H9 (cell line): Measurements from ENCODE around the gene CCDC178. TPM values are rescaled to one million over a fixed set of nuclear protein-coding genes. Genes with fewer than 3 reads are reported as not detected.

Experiments
- DNase-seq: peaks from one replicate; pipeline ENCODE4 v3.0.0-alpha.2; 2017
- H2AFZ ChIP-seq: one replicate; pipeline ENCODE4 v1.6.1; 2013; ENCODE audit warnings: mild to moderate bottlenecking, low read length, control low read depth, moderate library complexity
- H2AK5ac ChIP-seq: 2 replicates; pipeline ENCODE4 v1.6.1; 2013; ENCODE audit warnings: low read length, control low read depth, mixed read lengths; ENCODE audit not compliant: insufficient read length
- H2BK120ac ChIP-seq: one replicate; pipeline ENCODE4 v1.6.1; 2013; ENCODE audit warnings: low read depth, mild to moderate bottlenecking, low read length, control low read depth, inconsistent platforms; ENCODE audit not compliant: poor library complexity, severe bottlenecking
- H2BK12ac ChIP-seq: 2 replicates; pipeline ENCODE4 v1.6.1; 2013; ENCODE audit warnings: low read length, control low read depth, mixed read lengths, low read depth; ENCODE audit not compliant: insufficient read length
- H2BK15ac ChIP-seq: 2 replicates; pipeline ENCODE4 v1.6.1; 2013; ENCODE audit warnings: low read depth, low read length, control low read depth
- H2BK20ac ChIP-seq: one replicate; pipeline ENCODE4 v1.6.1; 2013; ENCODE audit warnings: low read depth, mild to moderate bottlenecking, low read length, control low read depth, inconsistent platforms; ENCODE audit not compliant: poor library complexity, severe bottlenecking
- H2BK5ac ChIP-seq: 2 replicates; pipeline ENCODE4 v1.6.1; 2013; ENCODE audit warnings: low read length, control low read depth, mixed read lengths; ENCODE audit not compliant: insufficient read length
- H3K14ac ChIP-seq: 2 replicates; pipeline ENCODE4 v1.6.1; 2013; ENCODE audit warnings: low read length, control low read depth; ENCODE audit not compliant: insufficient read depth
- H3K18ac ChIP-seq: 2 replicates; pipeline ENCODE4 v1.6.1; 2013; ENCODE audit warnings: low read depth, mild to moderate bottlenecking, mixed read lengths, low read length, control low read depth; ENCODE audit not compliant: insufficient read length
- H3K23ac ChIP-seq: 2 replicates; pipeline ENCODE4 v1.6.1; 2013; ENCODE audit warnings: low read length, control low read depth, mixed read lengths, low read depth; ENCODE audit not compliant: insufficient read length
- H3K23me2 ChIP-seq: 2 replicates; pipeline ENCODE4 v1.6.1; 2013; ENCODE audit warnings: low read depth, mild to moderate bottlenecking, mixed read lengths, low read length, control low read depth; ENCODE audit not compliant: insufficient read length, poor library complexity, severe bottlenecking
- H3K27ac ChIP-seq: 2 replicates; pipeline ENCODE4 v1.5.1; 2013; ENCODE audit warnings: low read length, control low read depth, mixed read lengths, low read depth; ENCODE audit not compliant: insufficient read length
- H3K27me3 ChIP-seq: 2 replicates; pipeline ENCODE4 v1.6.1; 2013; ENCODE audit warnings: low read length, control low read depth, inconsistent platforms; ENCODE audit not compliant: insufficient read depth
- H3K4ac ChIP-seq: 2 replicates; pipeline ENCODE4 v1.6.1; 2013; ENCODE audit warnings: low read depth, mild to moderate bottlenecking, control low read depth, inconsistent platforms, low read length, moderate library complexity
- H3K4me1 ChIP-seq: 2 replicates; pipeline ENCODE4 v1.6.1; 2013; ENCODE audit warnings: low read length, control low read depth, inconsistent platforms; ENCODE audit not compliant: insufficient read depth
- H3K4me2 ChIP-seq: 2 replicates; pipeline ENCODE4 v1.6.1; 2013; ENCODE audit warnings: low read length, control low read depth, mixed read lengths; ENCODE audit not compliant: insufficient read length, insufficient read depth
- H3K56ac ChIP-seq: 2 replicates; pipeline ENCODE4 v1.6.1; 2013; ENCODE audit warnings: low read depth, mild to moderate bottlenecking, mixed read lengths, low read length, control low read depth; ENCODE audit not compliant: insufficient read length
- H3K79me1 ChIP-seq: 2 replicates; pipeline ENCODE4 v1.6.1; 2013; ENCODE audit warnings: low read depth, mild to moderate bottlenecking, moderate library complexity, low read length, control low read depth, inconsistent platforms; ENCODE audit not compliant: insufficient read depth, poor library complexity, severe bottlenecking
- H3K79me2 ChIP-seq: 2 replicates; pipeline ENCODE4 v1.6.1; 2013; ENCODE audit warnings: low read length, control low read depth, inconsistent platforms; ENCODE audit not compliant: insufficient read depth
- H3K9ac ChIP-seq: 2 replicates; pipeline ENCODE4 v1.6.1; 2013; ENCODE audit warnings: low read length, control low read depth, mixed read lengths; ENCODE audit not compliant: insufficient read length; ENCODE audit errors: extremely low read depth
- H3K9me3 ChIP-seq: one replicate; pipeline ENCODE4 v1.6.1; 2013; ENCODE audit warnings: low read depth, low read length, inconsistent platforms; ENCODE audit not compliant: control insufficient read depth
- H3T11ph ChIP-seq: one replicate; pipeline ENCODE4 v1.6.1; 2013; ENCODE audit warnings: mild to moderate bottlenecking, low read length, control low read depth, inconsistent platforms
- H4K20me1 ChIP-seq: one replicate; pipeline ENCODE4 v1.6.1; 2013; ENCODE audit not compliant: control insufficient read depth, insufficient read length, insufficient read depth
- H4K5ac ChIP-seq: 2 replicates; pipeline ENCODE4 v1.6.1; 2013; ENCODE audit warnings: low read depth, mild to moderate bottlenecking, mixed read lengths, low read length, control low read depth; ENCODE audit not compliant: insufficient read length
- H4K8ac ChIP-seq: replicated peaks from 2 replicates; pipeline ENCODE4 v1.6.1; 2013; ENCODE audit warnings: low read length, control low read depth, mixed read lengths, low read depth; ENCODE audit not compliant: insufficient read length
- H4K91ac ChIP-seq: 2 replicates; pipeline ENCODE4 v1.6.1; 2013; ENCODE audit warnings: low read depth, mild to moderate bottlenecking, moderate library complexity, mixed read lengths, low read length, control low read depth; ENCODE audit not compliant: insufficient read length
- H3K27ac Mint-ChIP-seq, 3 experiments: 2 replicates in 2 of 3; 3 replicates in 1 of 3; pipeline ENCODE4 v1.8.0; 2020 to 2021; ENCODE audit warnings: mixed read lengths in 3 of 3, mild to moderate bottlenecking in 1 of 3, moderate library complexity in 1 of 3
- H3K27me3 Mint-ChIP-seq: 2 replicates; pipeline ENCODE4 v1.8.0; 2021; ENCODE audit warnings: low read depth, mild to moderate bottlenecking, moderate library complexity, mixed read lengths
- H3K36me3 Mint-ChIP-seq, 3 experiments: 2 replicates in 2 of 3; 3 replicates in 1 of 3; pipeline ENCODE4 v1.8.0; 2020 to 2021; ENCODE audit warnings: low read depth in 3 of 3, mixed read lengths in 3 of 3; ENCODE audit not compliant: insufficient read depth in 1 of 3
- H3K4me1 Mint-ChIP-seq, 2 experiments: 2 replicates each; pipeline ENCODE4 v1.8.0; 2020; ENCODE audit warnings: mixed read lengths in 2 of 2
- H3K4me3 Mint-ChIP-seq, 2 experiments: 2 replicates in 1 of 2; 3 replicates in 1 of 2; pipeline ENCODE4 v1.8.0; 2020 to 2021; ENCODE audit warnings: mild to moderate bottlenecking in 2 of 2, mixed read lengths in 2 of 2, moderate library complexity in 1 of 2
- H3K9me3 Mint-ChIP-seq, 2 experiments: 2 replicates in 1 of 2; 3 replicates in 1 of 2; pipeline ENCODE4 v1.8.0; 2020; ENCODE audit warnings: mild to moderate bottlenecking in 2 of 2, mixed read lengths in 2 of 2, moderate library complexity in 1 of 2
- CTCF ChIP-seq: fragments of 200-600 bp; sonication (generic); conservative IDR thresholded peaks from 3 replicates; pipeline ENCODE4 v1.8.0; 2021; ENCODE audit warnings: antibody characterized with exemption, mild to moderate bottlenecking
- WGBS: extraction: QIAGEN DNeasy Blood & Tissue Kit; methylation state at CpG from one replicate; pipeline ENCODE4 v1.1.7; 2013; ENCODE audit warnings: missing lambda C conversion rate, low lambda C conversion rate, mixed read lengths; ENCODE audit not compliant: insufficient read length; ENCODE audit errors: extremely low coverage; 5-methylcytosine and 5-hydroxymethylcytosine counted together
- total RNA-seq: library from RNA; stranded (reverse); gene quantifications from 2 replicates; pipeline ENCODE4 v1.2.1, GENCODE V29; 2021

The CCDC178 gene
- total RNA-seq, 1 experiment from 2014 or later = not detected

- no peaks in the 10 kb centered on the region for H3K4me1 Mint-ChIP-seq
- H3K14ac ChIP-seq = no peak overlapping the region; the same call in 1 of the 2 replicates
- no peak overlapping the region for H2BK15ac ChIP-seq
- no peak overlapping the region for H3K4me3 Mint-ChIP-seq
- H4K20me1 ChIP-seq = no peaks in the 10 kb centered on the region
- no peaks in the 10 kb centered on the region for H3K79me1 ChIP-seq
- H3K9me3 ChIP-seq = no peaks in the 10 kb centered on the region
- no peaks in the 10 kb centered on the region; the same call in 1 of the 2 replicates for H3K27me3 Mint-ChIP-seq
- H2BK5ac ChIP-seq = no peak overlapping the region
- H2AK5ac ChIP-seq = no peak overlapping the region
- no peak for TF ChIP-seq CTCF
- H3K23ac ChIP-seq = no peak overlapping the region
- no peak overlapping the region for H3K9ac ChIP-seq
- no peak overlapping the region for H3K18ac ChIP-seq
- H3K79me2 ChIP-seq = no peaks in the 10 kb centered on the region
- no peak overlapping the region for H3K4ac ChIP-seq
- no peak overlapping the region for H4K5ac ChIP-seq
- H2BK12ac ChIP-seq = no peak overlapping the region
- H3K9me3 Mint-ChIP-seq = peaks cover 3 to 5% of the 10 kb centered on the region in 2 experiments; a peak in 3 of 5 replicates
- H3K27me3 ChIP-seq = no peaks in the 10 kb centered on the region
- H3K4me2 ChIP-seq = no peak overlapping the region
- H2BK20ac ChIP-seq = no peak overlapping the region
- H4K91ac ChIP-seq = no peak overlapping the region
- no peak overlapping the region for H3K56ac ChIP-seq
- H3T11ph ChIP-seq = no peak overlapping the region
- no peak overlapping the region for H3K27ac Mint-ChIP-seq
- H2BK120ac ChIP-seq = no peak overlapping the region
- DNase-seq = no peak
- H3K23me2 ChIP-seq = no peaks in the 10 kb centered on the region
- H3K36me3 Mint-ChIP-seq = no peaks in the 10 kb centered on the region; a peak in 1 of 7 replicates
- no CpG with 5 or more reads among the region's 6 CpGs for WGBS
- H2AFZ ChIP-seq = no peak overlapping the region
- H4K8ac ChIP-seq = no peak overlapping the region
- H3K27ac ChIP-seq = no peak overlapping the region
- H3K4me1 ChIP-seq = no peaks in the 10 kb centered on the region
These were observed 377.6 kb downstream of the CCDC178 start for GRCh38 chr18:33062834-33063364.
